HepG2 (cell line): ENCODE data around the gene UBAC2. TPM values are rescaled to one million over a fixed set of nuclear protein-coding genes. Genes with fewer than 3 reads are reported as not detected.

ENCODE experiments used
- ATAC-seq: fragments of 200-7000 bp; cut with Tn5 transposase; 3 replicates; pipeline ENCODE4 v1.9.1; 2020; ENCODE audit warnings: mild to moderate bottlenecking, moderate library complexity
- BruUV-seq: library from RNA; stranded (reverse); fragments of 400-500 nt; replicated peaks from 2 replicates; lab custom pipeline; 2021; lab: Mats Ljungman, UMichigan
- CTCF ChIA-PET: fragments of 300-600 bp; formaldehyde crosslinking; extraction: SDS; loops from one replicate; lab custom pipeline; 2021; ENCODE audit warnings: low total read pairs, inconsistent platforms, low intra/inter-chr PET ratio; lab: Yijun Ruan, JAX
- POLR2A ChIA-PET: fragments of 350-600 bp; sonication (Branson Sonifier 250); formaldehyde crosslinking; loops from one replicate; lab custom pipeline; 2020; ENCODE audit warnings: antibody characterized with exemption, inconsistent platforms; lab: Yijun Ruan, JAX
- DNase-seq: peaks from one replicate; pipeline ENCODE4 v3.0.0-alpha.2; 2015; ENCODE audit warnings: low spot score
- FAIRE-seq: peaks from 3 replicates; lab custom pipeline; 2011; peaks lifted over from hg19 to GRCh38; lab: Jason Lieb, UNC
- H2AFZ ChIP-seq: one replicate; pipeline ENCODE4 v1.6.1; 2011; ENCODE audit warnings: low read length, inconsistent platforms
- H3K27ac ChIP-seq: fragments of 300-600 bp; 3 replicates; pipeline ENCODE4 v1.8.0; 2011; ENCODE audit warnings: mixed run types, mild to moderate bottlenecking, mixed read lengths, low read length, inconsistent platforms; ENCODE audit not compliant: insufficient read depth; ENCODE audit errors: extremely low read length
- H3K27me3 ChIP-seq, 2 experiments: fragments of 200-600 bp in 1 of 2; 2 replicates in 1 of 2; 3 replicates in 1 of 2; pipeline versions ENCODE4 v1.6.0 to v1.8.0; 2011; ENCODE audit warnings: low read length in 2 of 2, mild to moderate bottlenecking in 2 of 2, moderate library complexity in 2 of 2, inconsistent platforms in 1 of 2; ENCODE audit not compliant: insufficient read depth in 2 of 2, control insufficient read depth in 1 of 2
- H3K36me3 ChIP-seq, 2 experiments: fragments of 200-600 bp in 1 of 2; replicated peaks in 1 of 2; 2 replicates in 1 of 2; 3 replicates in 1 of 2; pipeline versions ENCODE4 v1.5.1 to v1.8.0; 2011; ENCODE audit warnings: low read length in 2 of 2, inconsistent platforms in 1 of 2; ENCODE audit not compliant: insufficient read depth in 2 of 2, control insufficient read depth in 1 of 2
- H3K4me1 ChIP-seq: 2 replicates; pipeline ENCODE4 v1.5.1; 2012; ENCODE audit warnings: low read length, inconsistent platforms; ENCODE audit not compliant: insufficient read depth
- H3K4me2 ChIP-seq: 2 replicates; pipeline ENCODE4 v1.6.0; 2011; ENCODE audit warnings: low read depth, low read length, inconsistent platforms
- H3K4me3 ChIP-seq, 3 experiments: fragments of 200-600 bp in 1 of 3; sonication (generic), shearing (Covaris generic) in 1 of 3; replicated peaks in 1 of 3; 2 replicates each; pipeline ENCODE4 v1.5.1; 2011 to 2016; ENCODE audit warnings: low read length in 3 of 3, inconsistent platforms in 2 of 3, low read depth in 2 of 3, mild to moderate bottlenecking in 2 of 3, control low read depth in 1 of 3, mixed read lengths in 1 of 3; ENCODE audit not compliant: insufficient read depth in 1 of 3
- H3K79me2 ChIP-seq: one replicate; pipeline ENCODE4 v1.6.1; 2011; ENCODE audit warnings: low read length, inconsistent platforms; ENCODE audit not compliant: insufficient read depth
- H3K9ac ChIP-seq: 2 replicates; pipeline ENCODE4 v1.6.0; 2011; ENCODE audit warnings: mild to moderate bottlenecking, low read depth, low read length, inconsistent platforms; ENCODE audit not compliant: insufficient read depth
- H3K9me3 ChIP-seq: 2 replicates; pipeline ENCODE4 v1.5.1; 2012; ENCODE audit warnings: mild to moderate bottlenecking, low read length
- H4K20me1 ChIP-seq: 2 replicates; pipeline ENCODE4 v1.6.0; 2011; ENCODE audit warnings: inconsistent platforms, mild to moderate bottlenecking, low read length, moderate library complexity; ENCODE audit not compliant: insufficient read depth
- AKNA ChIP-seq: sonication (generic); formaldehyde crosslinking; IDR thresholded peaks from 2 replicates; pipeline ENCODE4 v1.4.0; 2020; ENCODE audit warnings: missing genetic modification reagents, borderline replicate concordance
- ATF1 ChIP-seq: IDR thresholded peaks from 2 replicates; pipeline ENCODE4 v1.6.1; 2016; ENCODE audit warnings: mild to moderate bottlenecking, control low read depth
- DR1 ChIP-seq: sonication (generic); formaldehyde crosslinking; IDR thresholded peaks from 2 replicates; pipeline ENCODE4 v1.8.0; 2021; ENCODE audit warnings: mild to moderate bottlenecking, missing genetic modification reagents, inconsistent platforms
- MAF1 ChIP-seq: sonication (generic); formaldehyde crosslinking; IDR thresholded peaks from 2 replicates; pipeline ENCODE4 v1.5.0; 2020; ENCODE audit warnings: missing genetic modification reagents, borderline replicate concordance
- RBFOX2 ChIP-seq: fragments of 200-400 bp; formaldehyde crosslinking; IDR thresholded peaks from 2 replicates; pipeline ENCODE4 v1.6.1; 2017; ENCODE audit warnings: low read depth, mild to moderate bottlenecking, low read length
- ZNF331 ChIP-seq: sonication (generic); formaldehyde crosslinking; IDR thresholded peaks from 2 replicates; pipeline ENCODE4 v1.4.0; 2020; ENCODE audit warnings: missing genetic modification reagents
- ZNF687 ChIP-seq: sonication (generic); formaldehyde crosslinking; IDR thresholded peaks from 2 replicates; pipeline ENCODE4 v1.5.1; 2020; ENCODE audit warnings: mild to moderate bottlenecking, missing genetic modification reagents, moderate library complexity
- ZNF75D ChIP-seq: sonication (generic); formaldehyde crosslinking; IDR thresholded peaks from 2 replicates; pipeline ENCODE4 v1.8.1; 2023; ENCODE audit warnings: missing genetic modification reagents, mild to moderate bottlenecking, borderline replicate concordance
- WGBS: methylation state at CpG from one replicate; pipeline ENCODE4 v1.1.6; 2017; ENCODE audit warnings: low lambda C conversion rate; 5-methylcytosine and 5-hydroxymethylcytosine counted together
- in situ Hi-C: cut with HindIII; loops from 2 replicates; pipeline ENCODE4 v1.10.0; 2017; ENCODE audit warnings: low pct_unique_long_range_greater_than_20kb; ENCODE audit not compliant: extremely low pct_ligation_motif_present
- intact Hi-C: fragments of 100-400 bp; cut with micrococcal nuclease; formaldehyde crosslinking; loops from one replicate; pipeline ENCODE4 v1.10.0; 2022; ENCODE audit not compliant: unreplicated experiment
- polyA plus RNA-seq, 8 experiments: library from polyadenylated mRNA; depleted of rRNA in 3 of 8; stranded (reverse) in 7 of 8; unstranded in 1 of 8; fragments of >200 nt; fragmentation: Illumina TruSeq in 4 of 8; extraction: Trizol in 4 of 8; gene quantifications; 2 replicates each; pipeline versions ENCODE4 v1.2.1 to v1.2.3, GENCODE V29; 2011 to 2016; ENCODE audit warnings: low read depth in 4 of 8, missing spikeins in 1 of 8, mixed read lengths in 1 of 8; ENCODE audit not compliant: insufficient read depth in 1 of 8
- total RNA-seq, 5 experiments: library from RNA; depleted of rRNA; stranded (reverse); fragments of >200 nt; fragmentation: Illumina TruSeq; extraction: Trizol; gene quantifications; 2 replicates each; pipeline ENCODE4 v1.2.3, GENCODE V29; 2016; ENCODE audit warnings: low read depth in 1 of 5

Gene UBAC2
- total and polyA plus RNA-seq, 2 of the 13 experiments (the other 11 are each of a cell fraction or from before 2014, with no cell fraction given) = 61.3 to 80.8 TPM

- no peak for TF ChIP-seq MAF1 (CRISPR knock-in tag)
- no peak for TF ChIP-seq ZNF331 (CRISPR knock-in tag)
- TF ChIP-seq RBFOX2 = no peak
Observed at GRCh38 chr13:99362362-99362761, 161.7 kb downstream of the UBAC2 start (continued).

- Histone ChIP-seq H3K36me3 (peaks cover 8 to 39% of the 10 kb centered on the region in 2 experiments; a peak in 4 of 5 replicates), H3K4me2 (no peak overlapping the region), H3K4me3 (no peak overlapping the region), H3K4me1 (no peaks in the 10 kb centered on the region), H4K20me1 (no peaks in the 10 kb centered on the region), H3K79me2 (no peaks in the 10 kb centered on the region), H3K9me3 (no peaks in the 10 kb centered on the region), H3K27me3 (no peaks in the 10 kb centered on the region), H3K27ac (no peak overlapping the region), H2AFZ (no peak overlapping the region), H3K9ac (no peak overlapping the region)
- TF ChIP-seq DR1 (no peak), ZNF75D (CRISPR knock-in tag) (no peak)
- CTCF ChIA-PET = no interaction called here
- no peak for ATAC-seq
- in situ Hi-C loops (no loop called here), intact Hi-C loops (no loop called here)
- 98% methylated on average over 7 of the region's 7 CpGs for WGBS
- FAIRE-seq = no peak
- DNase-seq = no peak
- BruUV-seq = no TSS peak
- POLR2A ChIA-PET = no interaction called here
Observed at GRCh38 chr13:99363391-99363790, 162.7 kb downstream of the UBAC2 start.

- Histone ChIP-seq H3K79me2 (no peaks in the 10 kb centered on the region), H3K4me3 (no peak overlapping the region), H3K4me1 (no peaks in the 10 kb centered on the region), H3K27me3 (no peaks in the 10 kb centered on the region), H4K20me1 (no peaks in the 10 kb centered on the region), H3K9ac (no peak overlapping the region), H3K4me2 (no peak overlapping the region), H3K36me3 (peaks cover 11 to 38% of the 10 kb centered on the region in 2 experiments; a peak in 3 of 5 replicates), H3K9me3 (no peaks in the 10 kb centered on the region), H2AFZ (no peak overlapping the region), H3K27ac (no peak overlapping the region)
- WGBS = 95% methylated on average over 1 of the region's 1 CpG
- no peak for ATAC-seq
- intact Hi-C loops (no loop called here), in situ Hi-C loops (no loop called here)
- ChIA-PET POLR2A (no interaction called here), CTCF (no interaction called here)
- BruUV-seq = no TSS peak
- no peak for FAIRE-seq
- DNase-seq = no peak
- TF ChIP-seq ATF1 (no peak), AKNA (no peak), ZNF687 (CRISPR knock-in tag) (no peak)
Observed at GRCh38 chr13:99363949-99364348, 163.3 kb downstream of the UBAC2 start.
